DMS79 treated with DMSO at 0.1 percent for 48 hours (cell line): Measurements from ENCODE around the gene ZNF557.
A peak's percentile ranks its signal among the peaks of the same experiment; 100 is the strongest.

Experiments used
- DNase-seq: peaks from one replicate; lab custom pipeline; 2025; lab: John Stamatoyannopoulos, UW

The ZNF557 gene

DNA sequence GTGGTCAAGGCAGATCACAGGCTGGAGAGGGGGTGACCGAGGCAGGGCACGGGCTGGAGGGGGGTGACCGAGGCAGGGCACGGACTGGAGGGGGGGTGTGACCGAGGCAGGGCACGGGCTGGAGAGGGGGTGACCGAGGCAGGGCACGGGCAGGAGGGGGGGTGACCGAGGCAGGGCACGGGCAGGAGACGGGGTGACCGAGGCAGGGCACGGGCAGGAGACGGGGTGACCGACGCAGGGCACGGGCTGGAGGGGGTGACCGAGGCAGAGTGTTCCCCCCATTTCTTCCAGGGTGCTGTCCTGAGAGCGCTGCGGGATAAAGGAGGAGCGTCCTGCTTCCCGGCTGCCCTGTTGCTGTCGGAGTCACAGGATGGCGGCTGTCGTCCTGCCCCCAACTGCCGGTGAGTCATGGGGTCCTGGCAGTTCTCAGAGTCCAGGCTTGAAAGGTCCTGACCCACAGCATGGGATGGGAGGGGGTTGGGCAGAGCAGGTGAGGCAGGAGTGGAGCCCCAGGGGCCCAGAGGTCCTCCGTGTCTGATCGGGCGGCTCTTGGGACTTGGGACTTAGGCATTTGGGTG lies 5.3 kb downstream of the ZNF557 start:
- DNase-seq = no peak

GRCh38 chr19:7076151-7076550 lies 6.6 kb downstream of the ZNF557 start:
- no peak for DNase-seq

- no peak for DNase-seq
These were observed 8.5 kb downstream of the ZNF557 start for GRCh38 chr19:7078008-7078407.

- no peak for DNase-seq
These were observed 13.8 kb downstream of the ZNF557 start for GRCh38 chr19:7083076-7083956.

- no peak for DNase-seq
These were observed 19.5 kb downstream of the ZNF557 start for GRCh38 chr19:7088999-7089398.

DNA sequence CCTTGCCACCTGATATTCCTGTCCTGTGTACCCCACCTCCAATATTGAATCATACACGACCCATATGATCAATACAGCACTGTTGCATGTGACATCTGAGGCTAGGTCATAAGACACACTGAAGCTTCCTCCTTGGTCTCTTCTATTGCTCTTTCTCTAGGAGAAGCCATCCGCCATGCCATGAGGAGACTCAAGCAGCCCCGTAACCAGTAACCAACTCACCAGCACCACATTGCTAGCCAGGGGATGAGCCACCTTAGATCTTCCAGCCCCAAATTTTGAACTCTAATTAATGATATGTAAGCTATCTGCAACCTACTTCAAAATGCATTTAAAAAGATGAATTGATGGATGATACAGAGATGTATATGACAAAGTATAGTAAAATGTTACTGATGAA lies 28.6 kb downstream of the ZNF557 start:
- no peak for DNase-seq

DNA sequence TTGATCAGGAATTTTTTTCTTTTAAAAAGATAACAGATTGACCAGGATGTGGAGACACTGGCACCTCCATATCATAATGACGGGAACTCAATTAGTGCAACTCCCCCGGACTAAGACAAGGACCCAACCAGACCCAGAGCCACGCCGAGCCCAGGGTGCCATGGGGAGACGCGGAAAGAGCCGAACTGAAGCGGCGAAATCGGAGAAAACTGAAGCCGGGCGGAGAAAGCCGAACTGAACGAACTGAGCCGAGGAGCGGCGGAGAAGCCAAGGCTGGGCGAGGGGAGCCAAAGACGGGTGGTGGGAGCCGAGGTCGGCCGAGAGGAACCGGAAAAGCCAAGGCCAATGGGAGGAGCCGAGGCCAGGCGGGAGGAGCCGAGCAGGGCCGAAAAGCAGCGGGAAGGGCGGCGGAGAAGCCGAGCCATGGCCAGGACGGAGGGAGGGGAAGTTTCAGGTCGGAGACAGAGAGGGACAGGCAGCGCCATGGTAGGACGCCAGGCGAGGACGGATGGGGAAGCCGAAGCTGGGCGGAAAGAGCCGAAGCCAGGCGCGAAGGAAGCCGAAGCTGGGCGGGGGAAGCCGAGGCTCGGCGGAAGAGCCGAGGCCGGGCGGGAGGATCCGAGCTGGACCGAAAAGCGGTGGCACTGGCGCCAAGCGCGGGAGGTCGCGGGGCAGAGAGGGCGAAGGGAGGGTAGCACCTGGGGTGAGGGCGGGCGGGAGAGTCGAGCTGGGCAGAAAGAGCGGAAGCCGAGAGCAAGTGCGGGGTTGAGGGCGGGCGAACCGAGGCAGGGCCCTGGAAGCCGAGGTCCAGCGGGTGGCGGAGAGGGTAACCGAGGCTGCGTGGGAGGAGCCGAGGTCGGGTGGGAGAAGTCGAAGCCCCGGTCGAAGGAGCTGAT lies 29.4 kb downstream of the ZNF557 start:
- peak; percentile 98 for DNase-seq

DNA sequence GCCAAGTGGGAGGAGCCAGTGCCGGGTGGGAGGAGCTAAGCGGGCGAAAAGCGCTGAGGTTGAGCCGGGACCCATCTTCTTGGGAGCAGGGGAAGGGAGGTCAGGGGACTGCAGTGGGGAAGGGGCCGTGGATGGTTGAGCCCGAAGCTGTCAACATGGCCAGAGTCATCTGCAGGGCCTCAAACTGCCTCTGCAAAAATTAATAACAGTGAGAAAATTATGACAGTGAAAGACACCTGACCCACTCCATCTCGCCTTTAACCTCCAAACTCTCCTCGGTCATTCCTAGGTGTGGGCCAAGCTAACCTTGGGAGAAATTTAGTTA lies 30.1 kb downstream of the ZNF557 start:
- no peak for DNase-seq

DNA sequence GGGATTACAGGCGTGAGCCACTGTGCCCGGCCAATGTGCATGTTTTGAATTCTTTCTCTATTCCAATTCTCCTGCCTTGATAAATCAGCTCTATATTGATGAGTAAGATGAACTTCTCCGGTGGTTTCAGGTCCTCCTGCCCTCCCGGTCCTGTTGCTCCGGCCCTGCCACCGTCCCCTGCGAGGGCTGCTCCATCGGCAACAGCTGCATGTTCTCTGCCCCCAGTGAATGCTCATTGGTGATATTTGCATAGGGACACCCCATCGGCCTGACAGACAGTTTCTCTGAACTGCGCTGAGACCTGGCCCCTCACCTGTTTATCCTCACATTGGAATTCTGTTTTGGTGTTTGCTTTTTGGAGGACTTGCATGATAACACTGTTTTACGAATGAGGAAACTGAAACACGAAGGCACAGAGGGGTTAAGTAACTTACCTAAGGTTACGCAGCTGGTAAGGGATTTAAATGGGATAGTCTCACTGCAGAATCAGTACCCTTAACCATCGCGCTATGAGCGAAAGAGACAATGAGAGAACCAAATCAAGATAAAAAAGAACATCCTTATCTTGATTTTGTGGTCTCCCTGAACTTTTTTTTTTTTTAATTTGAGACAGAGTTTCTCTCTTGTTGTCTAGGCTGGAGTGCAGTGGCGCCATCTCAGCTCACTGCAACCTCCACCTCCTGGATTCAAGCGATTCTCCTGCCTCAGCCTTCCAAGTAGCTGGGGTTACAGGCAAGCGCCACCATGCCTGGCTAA lies 32.2 kb downstream of the ZNF557 start:
- no peak for DNase-seq

GRCh38 chr19:7104747-7105447 lies 35.4 kb downstream of the ZNF557 start:
- no peak for DNase-seq

- no peak for DNase-seq
These were observed 37.5 kb downstream of the ZNF557 start for GRCh38 chr19:7106711-7107657.

DNA sequence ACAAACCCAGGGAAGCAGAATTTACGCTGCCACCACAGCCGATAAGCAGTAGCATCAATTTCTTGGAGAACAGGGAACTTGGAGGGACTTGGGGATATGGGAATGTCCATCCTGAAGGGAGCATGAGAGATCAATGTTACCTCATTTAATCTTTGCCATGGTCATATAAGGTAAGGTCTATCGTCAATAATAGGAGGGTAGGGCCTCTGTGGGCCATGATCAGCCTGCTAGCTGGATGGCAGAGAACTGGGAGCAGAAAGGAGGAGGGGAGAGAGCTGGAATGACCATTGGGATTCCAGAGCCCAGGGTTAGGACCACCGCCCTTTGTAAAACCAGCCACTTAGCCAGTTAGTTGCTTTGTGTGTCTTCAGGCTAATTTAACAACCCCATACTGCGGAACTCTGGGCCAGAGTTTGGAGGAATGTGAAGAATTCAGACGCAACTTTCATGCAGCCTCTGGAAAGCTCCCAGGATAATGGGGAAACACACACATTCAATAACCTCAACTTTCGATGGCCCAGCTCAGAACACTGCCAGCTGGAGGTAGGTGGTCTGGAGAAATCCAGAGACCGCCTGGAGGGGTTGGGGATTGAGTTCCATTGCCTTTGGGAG lies 40.3 kb downstream of the ZNF557 start:
- DNase-seq = no peak

DNA sequence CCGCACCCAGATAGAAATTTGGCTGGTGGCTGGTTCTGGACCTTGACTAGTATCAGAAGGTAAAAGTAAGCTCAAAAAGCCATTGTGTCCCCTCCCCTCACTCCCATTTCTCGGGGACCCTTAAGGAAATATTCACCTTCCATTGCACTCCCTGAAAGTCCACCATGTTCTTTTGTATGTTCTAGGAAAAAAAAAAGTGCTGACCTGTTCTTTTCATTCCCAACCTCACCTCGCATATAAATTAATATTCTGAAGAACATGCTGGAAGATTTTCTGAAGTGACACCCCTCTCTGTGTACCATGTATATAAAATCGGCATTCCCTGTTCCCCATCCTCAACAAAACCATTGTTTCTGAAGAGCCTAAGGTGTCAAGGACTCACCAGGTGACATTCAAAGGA lies 43.2 kb downstream of the ZNF557 start:
- no peak for DNase-seq

- no peak for DNase-seq
These were observed 43.7 kb downstream of the ZNF557 start for GRCh38 chr19:7113233-7113632.

- DNase-seq = no peak
These were observed 46.2 kb downstream of the ZNF557 start for GRCh38 chr19:7115721-7116120.

DNA sequence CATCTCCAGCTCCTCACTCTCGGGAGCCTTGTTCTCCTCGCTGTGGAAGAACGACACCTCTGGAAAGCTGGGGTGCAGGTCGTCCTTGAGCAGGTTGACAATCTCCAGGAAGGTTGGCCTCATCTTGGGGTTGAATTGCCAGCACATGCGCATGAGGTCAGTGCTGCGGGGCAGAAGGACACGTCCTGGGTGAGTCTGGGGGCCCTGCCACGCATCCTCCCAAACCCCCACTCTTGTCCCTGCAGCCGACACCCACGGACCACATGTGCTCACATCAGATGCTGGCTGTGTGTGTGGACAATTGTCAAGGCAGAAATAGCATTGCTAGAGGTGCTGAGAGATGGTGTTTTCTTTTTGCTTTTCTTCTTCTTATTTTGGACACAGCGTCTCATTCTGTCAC lies 47.7 kb downstream of the ZNF557 start:
- no peak for DNase-seq

DNA sequence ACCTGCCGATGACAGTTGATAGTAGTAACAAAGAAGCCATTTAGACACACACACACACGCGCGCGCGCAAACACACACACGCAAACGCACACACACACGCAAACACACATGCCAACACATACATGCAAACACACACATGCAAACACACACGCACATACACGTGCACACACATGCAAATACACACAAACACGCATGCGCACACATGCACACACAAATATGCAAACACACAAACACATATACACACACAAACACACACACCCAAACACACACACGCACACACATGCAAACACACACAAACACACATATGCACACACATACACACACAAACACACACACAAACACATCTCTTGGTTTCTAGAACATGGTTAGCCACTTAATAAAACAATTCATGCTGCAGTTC lies 50.1 kb downstream of the ZNF557 start:
- no peak for DNase-seq

DNA sequence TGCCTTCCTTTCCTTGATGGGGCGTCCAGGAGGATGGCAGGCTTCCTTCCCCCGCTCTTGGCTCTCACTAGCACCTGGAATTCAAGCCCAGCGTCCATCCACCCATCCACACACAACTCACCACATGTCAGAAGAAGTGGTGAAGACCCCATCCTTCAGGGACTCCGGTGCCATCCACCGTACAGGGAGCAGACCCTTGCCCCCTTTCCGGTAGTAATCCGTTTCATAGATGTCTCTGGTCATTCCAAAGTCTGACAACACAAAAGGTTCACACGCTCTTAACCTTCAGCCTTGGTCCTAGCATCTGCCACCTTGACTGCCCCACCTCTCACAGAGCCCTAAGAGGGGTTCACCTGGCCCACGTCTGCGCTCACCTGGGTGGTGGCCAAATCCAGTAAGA lies 51.0 kb downstream of the ZNF557 start:
- no peak for DNase-seq

- no peak for DNase-seq
These were observed 53.2 kb downstream of the ZNF557 start for GRCh38 chr19:7122701-7123100.

DNA sequence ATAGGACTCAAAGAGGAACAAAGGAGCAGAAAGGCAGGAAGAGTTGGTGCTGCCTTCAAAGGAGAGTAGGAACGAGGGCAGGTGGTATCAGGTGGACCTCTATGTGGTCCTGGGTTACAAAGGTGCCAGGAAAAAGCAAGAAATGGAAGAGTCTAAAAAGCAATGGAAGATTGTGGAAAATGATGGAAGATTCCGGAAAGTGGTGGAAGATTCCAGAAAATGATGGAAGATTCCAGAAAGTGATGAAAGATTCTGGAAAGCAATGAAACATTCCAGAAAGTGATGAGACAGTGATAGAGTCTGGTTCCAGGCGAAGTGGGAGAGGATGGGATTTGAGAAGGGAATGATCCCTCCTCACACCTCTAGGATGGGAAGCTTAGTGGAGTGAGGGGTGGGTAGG lies 55.3 kb downstream of the ZNF557 start:
- DNase-seq = no peak
